ENCODE results near the gene BBS9. TPM values are rescaled to one million over a fixed set of nuclear protein-coding genes. Genes with fewer than 3 reads are reported as not detected.

Gene BBS9
- total and polyA plus RNA-seq, 2 donors: 6.9 to 12.1 TPM

GRCh38 chr7:33632322-33632721 lies 503.0 kb downstream of the BBS9 start:
- Histone ChIP-seq H3K9me3 (ENCODE audit: control insufficient read depth in 2 of 2, insufficient read depth in 1 of 2, low read length in 1 of 2) (no peaks in the 10 kb centered on the region), H3K4me3 (ENCODE audit: low read length in 2 of 2) (no peak overlapping the region), H3K27ac (ENCODE audit: low read depth in 1 of 2, low read length in 1 of 2) (no peak overlapping the region), H3K36me3 (ENCODE audit: control insufficient read depth in 2 of 2, insufficient read depth in 2 of 2, low read length in 1 of 2) (no peaks in the 10 kb centered on the region), H3K4me1 (ENCODE audit: control insufficient read depth in 2 of 2, insufficient read depth in 2 of 2, low read length in 2 of 2) (no peaks in the 10 kb centered on the region), H3K27me3 (ENCODE audit: control insufficient read depth in 2 of 2, insufficient read depth in 1 of 2, low read length in 1 of 2) (no peaks in the 10 kb centered on the region)
- WGBS: 97% methylated on average over 24 of the region's 24 CpGs
- DNase-seq (ENCODE audit: low read depth in 6 of 9, low spot score in 9 of 9): no peak

GRCh38 chr7:33632840-33633525 lies 503.6 kb downstream of the BBS9 start:
- Histone ChIP-seq H3K4me1 (ENCODE audit: control insufficient read depth in 2 of 2, insufficient read depth in 2 of 2, low read length in 2 of 2) (no peaks in the 10 kb centered on the region), H3K27ac (ENCODE audit: low read depth in 1 of 2, low read length in 1 of 2) (no peak overlapping the region), H3K36me3 (ENCODE audit: control insufficient read depth in 2 of 2, insufficient read depth in 2 of 2, low read length in 1 of 2) (no peaks in the 10 kb centered on the region), H3K9me3 (ENCODE audit: control insufficient read depth in 2 of 2, insufficient read depth in 1 of 2, low read length in 1 of 2) (no peaks in the 10 kb centered on the region), H3K27me3 (ENCODE audit: control insufficient read depth in 2 of 2, insufficient read depth in 1 of 2, low read length in 1 of 2) (no peaks in the 10 kb centered on the region), H3K4me3 (ENCODE audit: low read length in 2 of 2) (no peak overlapping the region)
- no peak for DNase-seq (ENCODE audit: low read depth in 6 of 9, low spot score in 9 of 9)
- WGBS: 95% methylated on average over 6 of the region's 6 CpGs

- H3K27ac ChIP-seq (ENCODE audit: low read depth in 1 of 2, low read length in 1 of 2): no peak overlapping the region
- H3K36me3 ChIP-seq (ENCODE audit: control insufficient read depth in 2 of 2, insufficient read depth in 2 of 2, low read length in 1 of 2): no peaks in the 10 kb centered on the region
- H3K4me1 ChIP-seq (ENCODE audit: control insufficient read depth in 2 of 2, insufficient read depth in 2 of 2, low read length in 2 of 2): no peaks in the 10 kb centered on the region
- 82% methylated on average over 7 of the region's 7 CpGs for WGBS
- no peaks in the 10 kb centered on the region for H3K9me3 ChIP-seq (ENCODE audit: control insufficient read depth in 2 of 2, insufficient read depth in 1 of 2, low read length in 1 of 2)
- DNase-seq (ENCODE audit: low read depth in 6 of 9, low spot score in 9 of 9): no peak
- no peak overlapping the region for H3K4me3 ChIP-seq (ENCODE audit: low read length in 2 of 2)
- no peaks in the 10 kb centered on the region for H3K27me3 ChIP-seq (ENCODE audit: control insufficient read depth in 2 of 2, insufficient read depth in 1 of 2, low read length in 1 of 2)
Observed at GRCh38 chr7:33634606-33635005, 505.2 kb downstream of the BBS9 start.

GRCh38 chr7:33636359-33636758 lies 507.0 kb downstream of the BBS9 start:
- Histone ChIP-seq H3K27ac (ENCODE audit: low read depth in 1 of 2, low read length in 1 of 2) (no peak overlapping the region), H3K4me1 (ENCODE audit: control insufficient read depth in 2 of 2, insufficient read depth in 2 of 2, low read length in 2 of 2) (no peaks in the 10 kb centered on the region), H3K27me3 (ENCODE audit: control insufficient read depth in 2 of 2, insufficient read depth in 1 of 2, low read length in 1 of 2) (no peaks in the 10 kb centered on the region), H3K36me3 (ENCODE audit: control insufficient read depth in 2 of 2, insufficient read depth in 2 of 2, low read length in 1 of 2) (no peaks in the 10 kb centered on the region), H3K9me3 (ENCODE audit: control insufficient read depth in 2 of 2, insufficient read depth in 1 of 2, low read length in 1 of 2) (no peaks in the 10 kb centered on the region), H3K4me3 (ENCODE audit: low read length in 2 of 2) (no peak overlapping the region)
- WGBS: 92% methylated on average over 3 of the region's 3 CpGs
- DNase-seq (ENCODE audit: low read depth in 6 of 9, low spot score in 9 of 9): no peak

GRCh38 chr7:33639552-33640197 lies 510.3 kb downstream of the BBS9 start:
- Histone ChIP-seq H3K36me3 (ENCODE audit: control insufficient read depth in 2 of 2, insufficient read depth in 2 of 2, low read length in 1 of 2) (no peaks in the 10 kb centered on the region), H3K9me3 (ENCODE audit: control insufficient read depth in 2 of 2, insufficient read depth in 1 of 2, low read length in 1 of 2) (no peaks in the 10 kb centered on the region), H3K4me1 (ENCODE audit: control insufficient read depth in 2 of 2, insufficient read depth in 2 of 2, low read length in 2 of 2) (no peaks in the 10 kb centered on the region), H3K4me3 (ENCODE audit: low read length in 2 of 2) (no peak overlapping the region), H3K27ac (ENCODE audit: low read depth in 1 of 2, low read length in 1 of 2) (no peak overlapping the region), H3K27me3 (ENCODE audit: control insufficient read depth in 2 of 2, insufficient read depth in 1 of 2, low read length in 1 of 2) (no peaks in the 10 kb centered on the region)
- DNase-seq (ENCODE audit: low read depth in 6 of 9, low spot score in 9 of 9): no peak
- 91% methylated on average over 10 of the region's 10 CpGs for WGBS

GRCh38 chr7:33640741-33641140 lies 511.4 kb downstream of the BBS9 start:
- Histone ChIP-seq H3K4me1 (ENCODE audit: control insufficient read depth in 2 of 2, insufficient read depth in 2 of 2, low read length in 2 of 2) (no peaks in the 10 kb centered on the region), H3K4me3 (ENCODE audit: low read length in 2 of 2) (no peak overlapping the region), H3K9me3 (ENCODE audit: control insufficient read depth in 2 of 2, insufficient read depth in 1 of 2, low read length in 1 of 2) (no peaks in the 10 kb centered on the region), H3K36me3 (ENCODE audit: control insufficient read depth in 2 of 2, insufficient read depth in 2 of 2, low read length in 1 of 2) (no peaks in the 10 kb centered on the region), H3K27me3 (ENCODE audit: control insufficient read depth in 2 of 2, insufficient read depth in 1 of 2, low read length in 1 of 2) (no peaks in the 10 kb centered on the region), H3K27ac (ENCODE audit: low read depth in 1 of 2, low read length in 1 of 2) (no peak overlapping the region)
- 97% methylated on average over 3 of the region's 3 CpGs for WGBS
- DNase-seq (ENCODE audit: low read depth in 6 of 9, low spot score in 9 of 9): no peak

- DNase-seq (ENCODE audit: low read depth in 6 of 9, low spot score in 9 of 9): no peak
- no peak overlapping the region for H3K27ac ChIP-seq (ENCODE audit: low read depth in 1 of 2, low read length in 1 of 2)
- no peak overlapping the region for H3K4me3 ChIP-seq (ENCODE audit: low read length in 2 of 2)
- WGBS: 95% methylated on average over 1 of the region's 1 CpG
- H3K4me1 ChIP-seq (ENCODE audit: control insufficient read depth in 2 of 2, insufficient read depth in 2 of 2, low read length in 2 of 2): no peaks in the 10 kb centered on the region
- H3K9me3 ChIP-seq (ENCODE audit: control insufficient read depth in 2 of 2, insufficient read depth in 1 of 2, low read length in 1 of 2): no peaks in the 10 kb centered on the region
- no peaks in the 10 kb centered on the region for H3K27me3 ChIP-seq (ENCODE audit: control insufficient read depth in 2 of 2, insufficient read depth in 1 of 2, low read length in 1 of 2)
- H3K36me3 ChIP-seq (ENCODE audit: control insufficient read depth in 2 of 2, insufficient read depth in 2 of 2, low read length in 1 of 2): no peaks in the 10 kb centered on the region
Observed at GRCh38 chr7:33642312-33642711, 512.9 kb downstream of the BBS9 start.

- 97% methylated on average over 2 of the region's 2 CpGs for WGBS
- H3K4me3 ChIP-seq (ENCODE audit: low read length in 2 of 2): no peak overlapping the region
- no peaks in the 10 kb centered on the region for H3K4me1 ChIP-seq (ENCODE audit: control insufficient read depth in 2 of 2, insufficient read depth in 2 of 2, low read length in 2 of 2)
- H3K27ac ChIP-seq (ENCODE audit: low read depth in 1 of 2, low read length in 1 of 2): no peak overlapping the region
- no peaks in the 10 kb centered on the region for H3K27me3 ChIP-seq (ENCODE audit: control insufficient read depth in 2 of 2, insufficient read depth in 1 of 2, low read length in 1 of 2)
- H3K36me3 ChIP-seq (ENCODE audit: control insufficient read depth in 2 of 2, insufficient read depth in 2 of 2, low read length in 1 of 2): no peaks in the 10 kb centered on the region
- H3K9me3 ChIP-seq (ENCODE audit: control insufficient read depth in 2 of 2, insufficient read depth in 1 of 2, low read length in 1 of 2): no peaks in the 10 kb centered on the region
- DNase-seq (ENCODE audit: low read depth in 6 of 9, low spot score in 9 of 9): no peak
Observed at GRCh38 chr7:33643530-33643929, 514.2 kb downstream of the BBS9 start.

- Histone ChIP-seq H3K27ac (ENCODE audit: low read depth in 1 of 2, low read length in 1 of 2) (no peak overlapping the region), H3K9me3 (ENCODE audit: control insufficient read depth in 2 of 2, insufficient read depth in 1 of 2, low read length in 1 of 2) (no peaks in the 10 kb centered on the region), H3K36me3 (ENCODE audit: control insufficient read depth in 2 of 2, insufficient read depth in 2 of 2, low read length in 1 of 2) (no peaks in the 10 kb centered on the region), H3K4me3 (ENCODE audit: low read length in 2 of 2) (no peak overlapping the region), H3K27me3 (ENCODE audit: control insufficient read depth in 2 of 2, insufficient read depth in 1 of 2, low read length in 1 of 2) (no peaks in the 10 kb centered on the region), H3K4me1 (ENCODE audit: control insufficient read depth in 2 of 2, insufficient read depth in 2 of 2, low read length in 2 of 2) (no peaks in the 10 kb centered on the region)
- DNase-seq (ENCODE audit: low read depth in 6 of 9, low spot score in 9 of 9): no peak
Observed at GRCh38 chr7:33644489-33644888, 515.1 kb downstream of the BBS9 start.

Measured in thymus (tissue), 11 donors.